GM18861 (cell line): ENCODE measurements around the gene MAZ.

Source experiments
- ATAC-seq: cut with Tn5 transposase; IDR thresholded peaks from one replicate; pipeline ENCODE4 v1.9.1; 2021; ENCODE audit not compliant: unreplicated experiment

The MAZ gene

GRCh38 chr16:29852654-29853053 is 46.3 kb downstream of the MAZ start:
- no peak for ATAC-seq

DNA sequence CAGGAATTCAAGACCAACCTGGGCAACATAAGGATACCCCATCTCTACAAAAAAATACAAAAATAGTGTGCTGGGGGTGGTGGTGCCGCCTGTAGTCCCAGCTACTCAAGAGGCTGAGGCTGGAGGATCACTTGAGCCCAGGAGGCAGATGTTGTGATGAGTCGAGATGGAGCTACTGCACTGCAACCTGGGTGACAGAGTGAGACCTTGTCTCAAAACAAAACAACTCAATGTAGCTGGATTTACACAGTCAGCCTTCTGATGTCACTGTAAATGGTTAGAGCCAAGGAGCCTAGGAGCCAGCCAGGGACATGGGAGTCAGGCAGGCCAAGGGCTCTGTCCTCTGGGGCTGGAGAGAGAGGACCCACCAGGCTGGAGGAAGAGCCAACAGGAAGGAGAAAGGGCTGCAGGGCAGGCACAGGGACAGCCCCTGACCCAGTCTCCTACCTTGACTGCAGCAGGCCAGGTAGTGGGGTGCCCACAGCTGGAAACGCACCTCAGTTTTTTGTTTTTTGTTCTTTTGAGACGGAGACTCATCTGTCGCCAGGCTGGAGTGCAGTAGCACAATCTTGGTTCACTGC is 48.3 kb downstream of the MAZ start:
- no peak for ATAC-seq

DNA sequence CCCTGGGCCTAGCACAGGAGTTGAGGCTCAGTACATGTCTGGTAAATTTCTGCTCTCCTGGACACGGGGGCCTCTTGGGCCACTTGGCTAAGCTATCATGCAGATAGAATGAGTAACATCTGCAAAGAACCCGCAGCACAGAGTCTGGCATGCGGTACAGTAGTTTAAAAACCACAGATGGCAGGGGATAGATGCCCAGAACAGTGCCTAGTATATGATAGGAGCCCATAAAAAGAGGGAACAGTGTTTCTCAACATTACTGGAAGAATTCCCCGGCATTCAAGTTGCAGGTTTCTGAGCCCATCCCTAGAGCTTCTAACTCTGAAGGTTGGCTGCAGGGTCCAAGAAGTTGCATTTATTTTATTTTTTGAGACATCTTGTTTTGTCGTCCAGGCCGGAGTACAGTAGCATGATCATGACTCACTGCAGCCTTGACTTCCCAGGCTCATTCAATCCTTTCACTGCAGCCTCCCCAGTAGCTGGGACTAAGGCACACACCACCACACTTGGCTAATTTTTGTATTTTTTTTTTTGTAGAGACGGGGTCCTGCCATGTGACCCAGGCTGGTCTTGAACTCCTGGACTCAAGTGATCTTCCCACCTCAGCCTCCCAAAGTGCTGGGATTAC is 50.9 kb downstream of the MAZ start:
- no peak for ATAC-seq

GRCh38 chr16:29858149-29858849 is 52.0 kb downstream of the MAZ start:
- no peak for ATAC-seq

DNA sequence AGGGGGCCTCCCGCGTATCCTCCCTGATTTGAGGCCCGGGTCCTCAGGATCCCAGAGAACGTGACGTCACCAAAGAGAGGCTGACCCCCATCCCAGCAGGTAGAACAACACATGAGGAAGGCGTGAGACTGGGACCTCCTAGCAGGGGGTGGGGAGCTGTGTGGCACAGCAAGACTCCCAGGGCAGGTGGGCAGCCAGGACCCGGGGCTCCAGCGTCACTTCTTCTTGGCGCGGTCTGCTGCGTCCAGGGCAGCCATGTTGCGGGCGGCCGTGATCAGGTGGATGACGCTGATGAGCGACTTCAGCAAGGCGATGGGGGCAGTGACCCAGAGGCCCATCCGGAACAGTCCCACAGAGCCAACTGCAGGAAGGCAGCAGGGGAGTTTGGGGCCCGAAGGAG is 52.6 kb downstream of the MAZ start:
- ATAC-seq, result no peak

DNA sequence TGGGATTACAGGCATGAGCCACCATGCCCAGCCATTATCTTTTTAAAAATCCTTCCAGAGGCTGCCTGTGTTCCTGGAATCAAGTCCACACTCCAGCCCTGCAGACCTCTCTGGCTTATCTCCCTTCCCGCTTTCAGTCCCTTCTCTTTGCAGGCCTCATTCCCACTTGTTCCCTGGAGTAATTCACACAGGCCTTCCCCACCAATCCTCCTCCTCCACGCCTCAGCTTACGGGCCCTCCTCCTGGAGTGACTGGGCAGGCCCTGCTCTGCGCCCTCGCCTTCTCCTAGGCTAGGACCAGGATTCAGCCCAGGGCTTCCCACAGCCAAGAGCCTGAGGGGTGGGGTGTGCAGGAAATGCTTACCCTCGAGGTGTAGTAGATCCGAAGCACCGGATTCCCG is 53.9 kb downstream of the MAZ start:
- no peak for ATAC-seq
